ENCODE measurements around the gene MBOAT2.
A peak's percentile ranks its signal among the peaks of the same experiment; 100 is the strongest.
"Not testable (repeated sequence)": the region's sequence is repeated elsewhere in the genome, so short reads cannot be mapped to it uniquely, and the experiment has no call there.

MBOAT2 gene

GRCh38 chr2:9003616-9004337 is at the start of gene MBOAT2:
Gene MBOAT2, minus strand, starts transcription at chr2:9003684. Its CDS starts 70 bp downstream, at chr2:9003614.
- DNase-seq, result peak in 3 of 4 experiments; percentile 39 to 75 (median 55)

GRCh38 chr2:9052821-9053533 is 49.5 kb upstream of the MBOAT2 start:
- DNase-seq, result no peak

- not testable (repeated sequence) for DNase-seq
Measured at GRCh38 chr2:9051451-9051850, 48.0 kb upstream of the MBOAT2 start.

GRCh38 chr2:9050122-9050809 is 46.8 kb upstream of the MBOAT2 start:
- no peak for DNase-seq

GRCh38 chr2:9045595-9045994 is 42.1 kb upstream of the MBOAT2 start:
- no peak for DNase-seq

GRCh38 chr2:9043491-9043890 is 40.0 kb upstream of the MBOAT2 start:
- DNase-seq, result not testable (repeated sequence)

GRCh38 chr2:9037166-9037565 is 33.7 kb upstream of the MBOAT2 start:
- no peak for DNase-seq

- DNase-seq, result no peak
Measured at GRCh38 chr2:9033385-9034168, 30.1 kb upstream of the MBOAT2 start.

GRCh38 chr2:9032536-9033255 is 29.2 kb upstream of the MBOAT2 start:
- no peak for DNase-seq

GRCh38 chr2:9032121-9032520 is 28.6 kb upstream of the MBOAT2 start:
- no peak for DNase-seq

- no peak for DNase-seq
Measured at GRCh38 chr2:9031246-9031645, 27.8 kb upstream of the MBOAT2 start.

- DNase-seq, result no peak
Measured at GRCh38 chr2:9030841-9031240, 27.4 kb upstream of the MBOAT2 start.

- DNase-seq, result no peak
Measured at GRCh38 chr2:9030190-9030589, 26.7 kb upstream of the MBOAT2 start.

- no peak for DNase-seq
Measured at GRCh38 chr2:9029721-9030120, 26.2 kb upstream of the MBOAT2 start.

GRCh38 chr2:9027884-9028283 is 24.4 kb upstream of the MBOAT2 start:
- DNase-seq, result no peak

GRCh38 chr2:9025746-9026145 is 22.3 kb upstream of the MBOAT2 start:
- no peak for DNase-seq

- DNase-seq, result no peak
Measured at GRCh38 chr2:9024575-9024974, 21.1 kb upstream of the MBOAT2 start.

GRCh38 chr2:9021563-9022211 is 18.2 kb upstream of the MBOAT2 start:
- DNase-seq, result no peak

GRCh38 chr2:9020267-9020666 is 16.8 kb upstream of the MBOAT2 start:
- DNase-seq, result no peak

GRCh38 chr2:9018534-9018933 is 15.1 kb upstream of the MBOAT2 start:
- DNase-seq, result no peak

- DNase-seq, result no peak
Measured at GRCh38 chr2:9018109-9018508, 14.6 kb upstream of the MBOAT2 start.

GRCh38 chr2:9017411-9017810 is 13.9 kb upstream of the MBOAT2 start:
- DNase-seq, result no peak
